Neural cell (in vitro differentiated cells): ENCODE measurements around the gene HIPK2.

ENCODE experiments used
- CTCF ChIP-seq: fragments of 450-650 bp; IDR thresholded peaks from 2 replicates; pipeline ENCODE4 v1.5.1; 2014; ENCODE audit warnings: antibody characterized with exemption, mild to moderate bottlenecking, moderate library complexity; ENCODE audit not compliant: poor library complexity, severe bottlenecking
- EP300 ChIP-seq: fragments of 450-650 bp; conservative IDR thresholded peaks from 2 replicates; pipeline ENCODE4 v1.6.1; 2014; ENCODE audit warnings: antibody characterized with exemption, mild to moderate bottlenecking, moderate library complexity; ENCODE audit not compliant: poor library complexity, severe bottlenecking
- EZH2 ChIP-seq: fragments of 200-600, 300-800 bp; shearing (Covaris generic), sonication (generic); IDR thresholded peaks from 2 replicates; pipeline ENCODE4 v1.6.1; 2014; ENCODE audit warnings: antibody characterized with exemption, low read length, borderline replicate concordance, mild to moderate bottlenecking; ENCODE audit not compliant: insufficient read depth, poor library complexity, severe bottlenecking
- MXI1 ChIP-seq: fragments of 450-650 bp; conservative IDR thresholded peaks from 2 replicates; pipeline ENCODE4 v1.6.1; 2014; ENCODE audit warnings: antibody characterized with exemption, mild to moderate bottlenecking; ENCODE audit not compliant: poor library complexity, severe bottlenecking
- POLR2AphosphoS5 ChIP-seq: IDR thresholded peaks from 2 replicates; pipeline ENCODE4 v1.6.1; 2012
- RAD21 ChIP-seq: fragments of 450-650 bp; conservative IDR thresholded peaks from 2 replicates; pipeline ENCODE4 v1.6.1; 2014; ENCODE audit warnings: antibody characterized with exemption, mild to moderate bottlenecking, moderate library complexity
- REST ChIP-seq: IDR thresholded peaks from 2 replicates; pipeline ENCODE4 v1.6.1; 2012; ENCODE audit warnings: borderline replicate concordance
- SMC3 ChIP-seq: fragments of 450-650 bp; conservative IDR thresholded peaks from 2 replicates; pipeline ENCODE4 v1.6.1; 2014; ENCODE audit warnings: antibody characterized with exemption, mild to moderate bottlenecking, moderate library complexity; ENCODE audit not compliant: poor library complexity
- TAF1 ChIP-seq: IDR thresholded peaks from 2 replicates; pipeline ENCODE4 v1.6.1; 2012; ENCODE audit warnings: low read depth

- TF ChIP-seq POLR2AphosphoS5 (no peak), CTCF (no peak), EP300 (no peak), EZH2 (no peak), SMC3 (no peak), MXI1 (no peak), REST (no peak), TAF1 (no peak), RAD21 (no peak)
These were observed 197.4 kb downstream of the HIPK2 start for GRCh38 chr7:139580435-139580834.
